HEK293 (cell line): ENCODE measurements around the gene STX16.

Experiments
- ZBTB1 ChIP-seq: fragments of 450-650 bp; formaldehyde crosslinking; IDR thresholded peaks from 2 replicates; pipeline ENCODE4 v1.5.1; 2016; ENCODE audit warnings: missing biosample characterization, missing genetic modification characterization
- ZBTB8A ChIP-seq: fragments of 450-650 bp; formaldehyde crosslinking; IDR thresholded peaks from 2 replicates; pipeline ENCODE4 v1.5.1; 2016; ENCODE audit warnings: missing biosample characterization, missing genetic modification characterization
- ZFP3 ChIP-seq: fragments of 450-650 bp; formaldehyde crosslinking; IDR thresholded peaks from 2 replicates; pipeline ENCODE4 v1.5.1; 2016; ENCODE audit warnings: low read depth, missing biosample characterization, missing genetic modification characterization
- ZNF416 ChIP-seq: fragments of 450-650 bp; formaldehyde crosslinking; IDR thresholded peaks from 2 replicates; pipeline ENCODE4 v1.5.1; 2016; ENCODE audit warnings: missing biosample characterization, missing genetic modification characterization
- ZNF76 ChIP-seq: fragments of 450-650 bp; formaldehyde crosslinking; IDR thresholded peaks from 2 replicates; pipeline ENCODE4; 2016; ENCODE audit warnings: low read depth, missing biosample characterization, missing genetic modification characterization, borderline replicate concordance
- TF ChIP-seq, protein P1 (sequence below): fragments of 450-650 bp; formaldehyde crosslinking; IDR thresholded peaks from 2 replicates; pipeline ENCODE4 v1.5.1; 2016; ENCODE audit warnings: missing biosample characterization, missing genetic modification characterization

DNA sequence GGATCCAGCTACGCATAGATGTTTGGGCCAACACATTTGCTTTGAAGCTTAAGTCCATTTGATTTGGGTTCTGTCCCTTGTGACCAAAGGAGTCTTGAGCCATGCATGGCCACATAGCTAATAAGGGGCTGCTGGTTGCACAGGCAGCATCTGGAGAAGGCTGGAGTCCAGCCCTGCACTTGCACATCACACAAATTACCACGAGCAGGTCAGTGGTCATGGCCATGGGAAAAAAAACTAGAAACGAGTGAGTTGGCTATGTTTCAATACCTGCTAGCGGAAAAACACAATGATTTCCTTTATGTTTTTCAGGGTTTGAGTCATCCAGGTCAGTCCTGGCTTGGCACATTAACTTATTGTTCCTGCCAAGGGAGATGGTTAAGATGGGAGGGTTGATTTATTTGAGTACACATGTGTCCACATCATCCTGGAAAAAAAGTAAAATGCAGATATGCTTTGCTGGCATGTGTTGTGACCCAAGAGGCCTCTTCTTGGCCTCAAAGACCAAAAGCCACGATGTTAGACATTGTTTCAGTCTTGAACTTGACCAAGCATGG is 5.6 kb upstream of the STX16 start:
- TF ChIP-seq ZFP3 (tag by site-specific recombination) (no peak), ZNF76 (tag by site-specific recombination) (no peak), ZBTB8A (tag by site-specific recombination) (no peak), ZBTB1 (tag by site-specific recombination) (no peak), ZNF416 (tag by site-specific recombination) (no peak)
- TF ChIP-seq, protein P1, sequence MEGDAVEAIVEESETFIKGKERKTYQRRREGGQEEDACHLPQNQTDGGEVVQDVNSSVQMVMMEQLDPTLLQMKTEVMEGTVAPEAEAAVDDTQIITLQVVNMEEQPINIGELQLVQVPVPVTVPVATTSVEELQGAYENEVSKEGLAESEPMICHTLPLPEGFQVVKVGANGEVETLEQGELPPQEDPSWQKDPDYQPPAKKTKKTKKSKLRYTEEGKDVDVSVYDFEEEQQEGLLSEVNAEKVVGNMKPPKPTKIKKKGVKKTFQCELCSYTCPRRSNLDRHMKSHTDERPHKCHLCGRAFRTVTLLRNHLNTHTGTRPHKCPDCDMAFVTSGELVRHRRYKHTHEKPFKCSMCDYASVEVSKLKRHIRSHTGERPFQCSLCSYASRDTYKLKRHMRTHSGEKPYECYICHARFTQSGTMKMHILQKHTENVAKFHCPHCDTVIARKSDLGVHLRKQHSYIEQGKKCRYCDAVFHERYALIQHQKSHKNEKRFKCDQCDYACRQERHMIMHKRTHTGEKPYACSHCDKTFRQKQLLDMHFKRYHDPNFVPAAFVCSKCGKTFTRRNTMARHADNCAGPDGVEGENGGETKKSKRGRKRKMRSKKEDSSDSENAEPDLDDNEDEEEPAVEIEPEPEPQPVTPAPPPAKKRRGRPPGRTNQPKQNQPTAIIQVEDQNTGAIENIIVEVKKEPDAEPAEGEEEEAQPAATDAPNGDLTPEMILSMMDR (tag by site-specific recombination): no peak
